RWPE1 (cell line): ENCODE results near the gene PPM1E.

Source experiments
- CTCF ChIA-PET: fragments of 350-600 bp; sonication (Branson Sonifier 250); formaldehyde crosslinking; extraction: SDS; loops from one replicate; lab custom pipeline; 2021; lab: Yijun Ruan, JAX
- POLR2A ChIA-PET: fragments of 400-600 bp; formaldehyde crosslinking; extraction: SDS; loops from one replicate; lab custom pipeline; 2020; ENCODE audit warnings: antibody characterized with exemption; ENCODE audit not compliant: low non-redundant PET; lab: Yijun Ruan, JAX
- DNase-seq: peaks from one replicate; pipeline ENCODE4 v3.0.0; 2012; ENCODE audit warnings: low spot score
- H3K27ac ChIP-seq: fragments of 450-650 bp; 2 replicates; pipeline ENCODE4 v1.5.1; 2017
- CTCF ChIP-seq: fragments of 450-650 bp; conservative IDR thresholded peaks from 2 replicates; pipeline ENCODE4 v1.5.1; 2017; ENCODE audit warnings: low read depth, mild to moderate bottlenecking

Gene PPM1E

GRCh38 chr17:59030811-59031210 lies 275.2 kb downstream of the PPM1E start:
- no peak for TF ChIP-seq CTCF
- CTCF ChIA-PET: interaction anchor here (0.7 kb wide), 1 partner anchor 350 kb away, joined by 3 read pairs; no protein-coding TSS in a partner anchor

More at GRCh38 chr17:59030811-59031210, 275.2 kb downstream of the PPM1E start:
- POLR2A ChIA-PET: no interaction called here
- DNase-seq: no peak
- no peak overlapping the region for H3K27ac ChIP-seq
